Dermis microvascular lymphatic vessel endothelial cell (primary cell): Measurements from ENCODE around the gene NRP1. TPM values are rescaled to one million over a fixed set of nuclear protein-coding genes. Genes with fewer than 3 reads are reported as not detected.

Source experiments
- DNase-seq, 2 donors: peaks; one replicate each; pipeline versions ENCODE4 v3.0.0 to v3.0.0-alpha.2; 2010; ENCODE audit warnings: low read depth in 2 of 2
- total RNA-seq: library from RNA; depleted of rRNA; stranded (reverse); fragments of >200 nt; gene quantifications from 2 replicates; pipeline ENCODE4 v1.2.1, GENCODE V29; 2014

NRP1 gene
- total RNA-seq, 1 donor from 2014 or later, result 65.0 TPM

DNA sequence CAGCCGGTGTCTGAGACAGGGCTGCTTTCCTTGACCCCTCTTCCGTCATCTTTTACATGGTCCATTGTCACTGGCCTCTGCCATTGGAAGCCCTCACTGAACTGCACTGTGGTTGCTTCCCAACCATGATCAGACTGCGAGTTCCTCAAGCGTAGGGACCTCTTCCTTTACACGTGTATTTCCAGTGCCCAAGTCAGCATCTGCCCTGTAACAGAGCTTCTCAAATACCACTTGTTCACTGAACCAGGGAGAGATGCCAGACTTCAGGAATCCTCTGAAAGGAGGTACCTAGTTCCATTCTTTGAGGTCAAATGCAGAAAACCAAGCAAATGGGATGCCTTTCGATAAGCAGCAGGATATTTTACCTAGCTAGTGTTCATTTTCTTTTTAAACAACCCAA, 145.1 kb downstream of the NRP1 start:
- no peak for DNase-seq

DNA sequence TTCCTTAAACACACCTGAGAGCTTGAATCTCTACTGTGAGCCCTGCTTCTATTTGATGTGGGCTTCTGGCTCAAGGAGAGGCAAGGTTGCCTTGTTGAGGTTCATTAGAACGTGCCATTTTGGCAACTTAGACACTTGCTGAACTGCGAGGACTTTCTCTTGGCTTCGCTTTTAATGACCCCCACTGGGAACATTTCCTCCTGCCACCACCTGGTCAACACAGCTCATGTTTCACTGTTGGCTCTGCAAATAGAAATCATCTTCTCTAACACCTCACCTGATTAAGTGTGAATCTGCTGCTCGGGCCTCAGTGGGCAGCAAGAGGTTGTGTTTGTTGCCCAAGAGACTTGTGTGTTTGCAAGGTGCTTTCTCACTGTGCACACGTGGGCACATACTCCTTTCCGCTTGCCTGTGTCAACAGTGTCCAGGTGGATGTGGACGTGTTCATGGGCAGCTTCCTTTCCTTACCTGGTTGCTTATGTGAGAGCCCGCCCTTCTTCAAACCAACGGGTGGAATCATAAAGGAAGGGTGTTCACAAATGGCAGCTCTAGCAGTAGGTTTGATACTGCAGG, 147.0 kb downstream of the NRP1 start:
- DNase-seq, result no peak

DNA sequence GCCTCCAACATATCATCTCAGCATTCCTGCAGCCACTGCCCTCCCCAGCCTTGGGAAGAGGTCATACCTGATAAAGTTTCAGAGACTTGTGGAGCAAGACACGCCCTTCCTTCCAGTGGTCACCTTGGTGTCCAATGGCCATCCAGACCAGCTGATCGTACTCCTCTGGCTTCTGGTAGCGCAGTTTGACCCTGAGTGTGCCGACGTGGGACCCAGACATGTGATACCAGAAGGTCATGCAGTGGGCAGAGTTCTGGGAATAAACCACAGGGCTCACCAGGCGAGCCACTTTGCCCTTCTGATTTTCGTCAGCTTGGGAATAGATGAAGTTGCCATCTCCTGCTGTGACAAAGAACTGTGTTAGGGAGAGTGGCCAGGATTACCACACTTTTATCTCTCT, 148.3 kb downstream of the NRP1 start:
- DNase-seq, result no peak

DNA sequence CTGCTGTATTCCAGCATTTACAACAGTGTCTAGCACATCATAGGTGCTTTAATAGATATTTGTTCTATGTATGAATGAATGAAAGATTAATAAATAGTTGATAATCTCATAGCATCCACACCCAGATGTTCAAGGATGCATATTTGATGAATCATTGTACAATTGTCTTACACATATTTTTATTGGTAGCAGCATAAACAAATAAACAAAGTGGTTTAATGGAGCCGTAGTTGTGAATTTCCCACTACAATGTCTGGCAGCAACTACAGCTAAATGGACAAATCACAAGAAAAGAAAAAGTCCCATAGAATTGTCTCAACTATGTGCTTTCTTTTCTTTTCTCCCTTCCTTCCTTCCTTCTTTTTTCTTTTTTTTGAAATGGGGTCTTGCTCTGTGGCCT, 150.8 kb downstream of the NRP1 start:
- no peak for DNase-seq

DNA sequence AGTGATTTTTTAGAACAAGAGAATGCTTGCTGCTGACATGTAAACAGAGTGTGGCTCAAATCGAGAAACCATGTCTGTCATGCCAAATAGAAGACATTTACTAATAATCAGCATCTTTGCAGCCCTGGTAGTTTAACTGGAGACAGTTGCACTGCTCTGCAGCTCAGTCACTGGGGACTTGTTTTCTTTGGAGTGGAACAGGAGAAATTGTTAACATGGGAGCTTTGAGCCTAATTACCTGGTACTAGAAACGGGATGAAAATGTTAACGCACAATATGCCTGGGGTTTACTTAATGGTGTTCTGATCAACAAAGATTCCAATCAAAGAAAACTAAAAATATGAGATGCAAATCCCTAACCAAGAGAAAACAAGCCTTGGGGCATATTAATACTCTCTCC, 153.5 kb downstream of the NRP1 start:
- DNase-seq, result no peak

DNA sequence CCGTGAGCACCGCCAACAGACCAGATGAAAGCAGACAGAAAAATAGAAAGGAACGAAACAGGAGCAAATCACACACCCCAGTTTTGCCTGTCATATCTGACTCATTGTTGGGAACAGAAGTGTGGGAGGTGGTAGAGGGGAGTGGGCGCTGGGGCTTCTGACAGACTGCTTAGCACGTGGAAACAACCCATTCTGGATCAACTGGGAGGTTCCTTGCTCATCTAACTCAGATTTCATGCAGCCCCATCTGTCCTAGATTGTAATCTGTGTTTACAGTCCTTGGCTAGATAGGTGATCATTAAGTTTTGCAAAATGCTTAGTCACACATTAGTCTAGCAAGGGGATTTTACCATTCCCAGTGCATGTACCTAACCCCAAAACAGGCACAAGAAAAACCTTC, 154.1 kb downstream of the NRP1 start:
- no peak for DNase-seq

DNA sequence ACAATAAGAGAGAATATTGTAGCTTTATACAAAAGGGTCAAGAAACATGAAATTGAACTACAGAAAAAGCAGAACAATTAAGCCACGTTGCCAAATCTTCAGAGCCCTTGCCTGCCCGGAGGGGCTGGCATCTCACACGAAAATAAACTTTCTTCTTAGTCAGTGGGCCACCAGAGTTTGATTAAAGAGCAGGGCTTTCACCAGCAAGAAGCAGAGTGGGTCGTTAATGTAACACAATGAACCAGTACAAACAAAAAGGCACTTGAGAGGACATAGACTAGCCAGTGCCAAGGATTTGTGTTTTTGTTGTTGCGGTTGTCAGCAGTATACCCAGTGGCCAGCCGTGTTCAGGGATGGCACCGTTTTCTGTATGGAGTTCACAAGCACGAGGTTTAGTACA, 155.4 kb downstream of the NRP1 start:
- no peak for DNase-seq

DNA sequence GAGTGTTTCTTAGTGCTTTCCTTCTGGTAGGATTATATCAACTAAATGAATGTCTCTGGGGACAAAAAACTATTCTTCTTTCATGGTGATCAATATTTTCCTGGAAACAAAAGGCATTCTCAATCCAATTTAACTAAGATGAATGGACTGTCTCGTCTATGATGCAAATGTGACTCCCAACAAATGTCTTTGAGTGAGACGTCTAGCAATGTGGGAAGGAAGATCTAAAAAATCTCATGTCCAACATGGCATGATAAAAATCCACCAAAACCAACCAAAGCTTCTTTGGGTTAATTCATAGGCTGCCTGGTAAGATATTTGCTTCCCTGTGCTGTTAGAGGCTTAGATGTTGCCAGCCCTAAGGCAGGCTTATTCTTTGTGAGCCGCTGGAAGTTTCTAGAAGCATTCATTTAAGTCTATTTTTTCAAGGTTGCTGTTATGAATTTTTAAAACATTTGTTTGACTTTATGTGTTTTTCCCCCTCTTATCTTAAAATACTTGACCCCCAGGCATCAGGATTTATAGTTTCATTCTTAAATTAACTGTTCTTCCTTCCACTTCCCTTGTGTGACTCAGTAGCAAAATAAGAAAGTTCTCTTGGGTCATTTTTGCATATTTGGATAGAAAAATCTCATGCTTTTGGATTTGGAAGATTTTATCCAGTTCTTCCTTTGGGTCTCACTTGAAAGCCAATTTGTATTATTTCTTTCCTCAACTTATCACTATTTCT, 156.3 kb downstream of the NRP1 start:
- DNase-seq, result peak in 1 of 2 donors; percentile 45

DNA sequence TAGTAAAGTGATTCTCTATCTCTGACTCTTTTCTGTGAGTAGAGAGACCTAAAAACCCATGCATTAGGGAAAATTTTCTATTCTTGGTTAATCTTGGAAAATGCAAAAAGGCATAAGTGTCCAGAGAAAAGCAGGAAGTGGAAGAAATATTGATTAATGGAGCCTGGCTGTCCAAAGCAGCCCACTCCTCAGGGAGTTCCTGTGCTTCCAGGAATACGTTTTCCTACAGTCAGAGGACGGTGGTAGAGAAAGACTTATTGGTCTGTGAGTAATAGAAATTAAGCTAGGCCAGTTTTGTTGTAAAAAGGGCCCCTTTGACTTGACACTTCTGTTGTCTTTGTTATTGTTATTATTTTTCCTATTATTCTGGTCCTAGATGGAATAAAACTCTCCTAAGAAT, 157.8 kb downstream of the NRP1 start:
- no peak for DNase-seq

DNA sequence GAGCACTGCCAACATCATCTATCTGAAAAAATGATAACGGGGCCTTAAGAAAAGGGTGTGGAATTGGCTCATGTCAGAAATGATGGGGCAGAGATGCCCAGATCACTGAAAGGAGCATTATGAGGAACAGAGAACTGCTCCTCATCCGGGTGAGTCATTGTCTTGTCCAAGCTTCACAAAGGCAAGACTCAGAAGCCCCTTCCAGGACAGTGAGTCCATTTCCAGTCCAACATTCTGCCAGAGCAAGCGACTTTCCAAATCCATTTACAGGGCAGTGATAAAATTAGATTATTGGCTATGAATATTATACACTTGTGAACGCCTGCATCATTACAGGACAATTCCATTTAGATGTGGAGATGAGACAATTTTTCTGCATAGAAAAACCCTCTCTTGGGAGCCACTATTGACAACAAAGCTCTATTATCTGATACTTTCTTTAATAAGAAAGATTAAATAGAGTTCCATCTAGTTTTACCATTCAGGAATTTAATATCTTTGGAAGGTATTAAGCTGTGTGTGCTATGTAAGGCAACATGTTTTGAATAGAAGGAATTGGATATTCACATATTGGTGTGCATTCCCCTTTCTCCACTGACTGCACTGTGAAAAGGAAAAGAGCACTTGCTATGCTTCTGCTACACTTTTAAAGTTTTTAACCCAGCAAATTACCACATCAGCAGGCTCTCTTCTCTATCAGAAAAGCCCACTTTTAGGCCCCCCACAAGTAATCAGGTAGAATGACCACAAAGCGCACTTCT, 159.6 kb downstream of the NRP1 start:
- DNase-seq, result no peak

DNA sequence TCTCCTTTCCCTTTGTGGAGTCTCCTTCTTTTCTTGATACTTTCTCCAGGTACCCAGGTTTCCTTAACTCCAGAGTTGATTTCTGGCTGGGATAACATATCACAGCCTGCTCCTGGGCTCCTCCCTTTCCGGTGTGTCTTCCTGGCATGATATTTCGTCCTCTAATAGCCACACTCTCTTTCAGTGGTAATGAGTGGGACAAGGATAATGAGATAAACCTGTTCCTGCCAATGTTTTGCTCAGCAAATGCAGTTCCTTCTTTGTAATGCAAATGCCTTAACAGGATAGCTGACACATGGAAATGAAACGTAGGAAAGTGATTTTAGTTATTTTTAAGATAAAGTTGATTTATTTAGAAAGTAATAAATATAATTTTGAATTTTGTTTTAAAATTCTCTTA, 168.6 kb downstream of the NRP1 start:
- no peak for DNase-seq

DNA sequence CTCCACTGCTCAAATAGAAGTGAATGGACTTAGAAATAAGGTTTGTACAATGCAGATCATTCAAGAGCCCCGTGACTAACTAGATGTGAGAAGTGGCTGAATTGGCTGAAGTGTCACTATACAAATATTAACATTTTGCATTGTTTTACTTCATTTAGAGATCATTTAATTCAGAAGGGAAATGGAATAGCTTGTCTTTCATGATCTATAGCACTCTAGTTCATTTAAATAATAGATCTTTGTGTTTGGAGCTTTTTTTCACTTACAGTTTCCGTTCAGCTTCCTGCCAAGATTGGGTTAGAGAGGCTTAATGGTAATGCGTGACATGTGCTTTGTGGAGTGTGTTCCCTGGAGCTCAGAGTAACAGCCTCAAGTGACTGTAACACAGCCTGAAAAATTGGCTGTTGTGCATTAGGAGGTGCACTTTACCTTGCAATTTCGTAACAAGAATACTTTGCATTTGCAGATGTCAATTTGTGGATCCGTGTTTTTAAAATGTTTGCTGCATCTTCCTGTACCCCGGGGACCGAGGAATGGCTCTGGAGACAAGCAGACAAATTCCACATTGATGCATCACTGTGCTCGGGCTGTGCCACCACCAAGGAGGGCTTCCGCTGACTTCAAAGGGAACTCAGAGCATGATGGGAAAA, 170.3 kb downstream of the NRP1 start:
- peak in 1 of 2 donors; percentile 37 for DNase-seq

DNA sequence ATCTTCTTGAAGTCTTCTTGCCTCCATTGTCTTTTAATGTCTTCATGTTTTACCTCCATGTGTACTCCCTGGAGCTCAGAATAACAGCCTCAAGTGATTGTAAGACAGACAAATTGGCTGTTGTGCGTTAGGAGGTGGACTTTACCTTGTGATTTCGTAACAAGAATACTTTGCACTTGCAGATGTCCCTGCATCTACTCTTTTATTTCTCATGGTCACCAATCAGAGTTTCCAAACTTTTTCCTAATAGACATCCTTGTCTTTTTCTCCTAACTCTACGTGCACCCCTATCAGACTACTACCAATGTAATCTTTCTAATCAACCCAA, 172.3 kb downstream of the NRP1 start:
- no peak for DNase-seq

DNA sequence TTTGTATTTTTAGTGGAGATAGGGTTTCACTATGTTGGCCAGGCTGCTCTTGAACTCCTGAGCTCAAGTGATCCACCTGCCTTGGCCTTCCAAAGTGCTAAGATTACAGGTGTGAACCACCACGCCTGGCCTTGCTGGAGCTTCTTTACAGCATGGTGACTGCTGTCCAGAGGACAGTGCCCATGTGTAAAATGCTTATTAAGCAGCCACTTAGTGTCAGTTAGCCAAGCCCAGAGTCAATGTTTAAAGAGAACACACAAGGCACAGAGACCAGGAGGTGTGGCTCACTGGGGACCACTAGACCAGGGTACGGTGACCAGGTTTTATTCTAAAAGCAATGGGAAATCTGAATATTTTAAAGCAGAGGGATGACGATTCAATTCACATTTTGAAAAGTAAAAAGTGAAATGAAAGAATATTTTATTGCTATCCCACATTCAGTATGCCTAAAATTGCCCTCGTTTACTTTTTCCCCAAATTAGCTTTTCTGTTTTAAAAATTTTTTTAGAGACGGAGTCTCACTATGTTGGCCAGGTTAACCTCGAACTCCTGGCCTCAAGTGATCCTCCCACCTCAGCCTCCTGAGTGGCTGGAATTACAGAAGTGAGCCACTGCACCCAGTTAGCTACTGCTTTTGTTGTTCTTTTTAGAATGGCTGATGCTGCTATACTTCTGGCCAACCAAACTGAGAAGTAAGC, 172.8 kb downstream of the NRP1 start:
- no peak for DNase-seq

DNA sequence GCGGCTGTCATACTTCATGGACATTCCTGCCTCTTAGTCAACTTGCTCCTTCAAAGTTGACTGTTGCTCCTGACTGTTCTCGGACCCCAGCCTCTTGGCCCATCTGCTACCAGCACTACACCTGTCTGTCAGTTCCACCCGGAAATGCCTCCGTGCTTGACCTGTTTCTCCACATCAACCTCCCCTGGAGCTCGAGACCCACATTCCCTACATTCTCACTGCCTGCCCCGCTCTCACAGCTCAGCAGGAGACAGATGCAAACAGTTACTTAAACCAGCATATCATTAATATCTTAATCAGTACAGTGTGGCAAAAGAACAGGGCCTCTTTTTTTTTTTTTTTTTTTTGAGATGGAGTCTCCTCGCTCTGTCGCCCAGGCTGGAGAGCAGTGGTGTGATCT, 174.3 kb downstream of the NRP1 start:
- DNase-seq, result no peak

DNA sequence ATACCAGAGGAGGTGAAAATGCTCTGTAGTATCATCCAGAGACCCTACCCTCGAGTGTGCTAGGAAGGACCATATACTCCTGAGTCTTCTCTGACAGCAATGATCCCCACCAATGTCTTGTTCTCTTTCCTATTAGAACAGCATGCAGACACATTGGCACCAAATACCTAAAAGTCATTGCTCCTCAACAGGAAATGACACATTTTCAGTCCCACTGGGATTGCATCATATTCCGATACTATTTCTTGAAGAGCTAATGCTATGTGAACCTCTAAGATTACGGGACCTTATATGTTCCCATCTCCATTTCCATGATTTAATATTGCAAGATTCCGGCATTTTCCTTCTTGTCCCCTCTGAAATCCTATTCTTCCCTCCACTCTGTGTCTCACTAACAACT, 177.4 kb downstream of the NRP1 start:
- peak in 1 of 2 donors; percentile 49 for DNase-seq

DNA sequence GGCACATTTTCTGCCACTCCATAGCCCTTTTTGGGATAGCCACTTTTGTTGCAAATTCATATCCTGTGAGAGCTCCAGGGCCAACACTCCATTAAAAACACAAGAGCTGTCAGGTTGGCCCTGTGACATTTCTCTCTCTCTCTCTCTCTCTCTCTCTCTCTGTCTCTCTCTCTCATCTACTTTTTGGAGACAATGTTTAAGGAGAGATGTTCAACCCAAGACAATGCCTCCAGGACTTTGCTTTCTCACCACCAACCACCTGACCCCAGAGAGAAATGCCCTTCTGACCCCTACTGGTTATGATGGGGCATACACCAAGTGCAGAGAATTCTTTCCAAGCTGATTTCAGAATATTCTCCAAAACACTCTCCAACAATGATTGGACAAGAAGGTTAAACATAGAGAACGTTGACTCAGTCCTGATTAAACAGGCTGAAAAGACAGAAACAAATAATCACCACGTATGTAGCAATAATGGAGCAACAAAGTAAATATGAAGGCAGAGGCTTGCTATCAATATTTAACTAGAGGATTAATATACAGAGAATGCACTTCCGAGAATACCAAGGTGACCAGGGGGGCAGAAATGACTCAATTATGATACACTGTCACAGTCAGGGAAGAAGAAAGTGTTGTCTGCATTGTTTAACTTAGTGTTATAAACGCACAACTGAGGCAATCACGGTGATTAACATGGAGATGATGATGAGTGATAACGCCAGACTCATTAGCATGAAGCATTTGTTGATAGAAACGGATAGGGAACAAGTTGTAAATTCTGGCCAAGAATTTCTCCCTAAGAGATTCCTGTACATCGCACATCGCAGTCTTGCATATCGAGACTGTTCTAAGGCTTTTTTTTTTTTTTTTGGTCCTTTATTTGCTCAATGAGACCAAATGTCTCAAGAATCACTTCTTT, 178.5 kb downstream of the NRP1 start:
- DNase-seq, result peak in 1 of 2 donors; percentile 27

DNA sequence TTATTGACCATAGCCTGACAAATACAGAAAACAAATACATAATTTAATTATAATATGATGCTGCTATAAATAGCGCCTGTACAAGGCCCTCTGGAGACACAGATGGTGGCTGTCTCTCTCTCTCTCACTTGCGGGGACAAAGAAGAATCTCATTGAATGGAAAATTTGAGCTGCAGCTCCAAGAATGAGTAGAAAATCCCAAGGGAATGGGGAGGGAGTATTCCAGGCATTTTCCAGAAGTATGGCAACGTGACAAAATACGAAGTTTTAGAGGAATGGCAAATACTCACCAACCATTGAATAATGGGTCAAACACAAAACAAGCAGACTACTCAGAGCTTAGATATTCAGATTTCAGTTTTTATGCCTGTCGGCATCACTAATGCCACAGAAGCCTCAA, 179.9 kb downstream of the NRP1 start:
- DNase-seq, result no peak

DNA sequence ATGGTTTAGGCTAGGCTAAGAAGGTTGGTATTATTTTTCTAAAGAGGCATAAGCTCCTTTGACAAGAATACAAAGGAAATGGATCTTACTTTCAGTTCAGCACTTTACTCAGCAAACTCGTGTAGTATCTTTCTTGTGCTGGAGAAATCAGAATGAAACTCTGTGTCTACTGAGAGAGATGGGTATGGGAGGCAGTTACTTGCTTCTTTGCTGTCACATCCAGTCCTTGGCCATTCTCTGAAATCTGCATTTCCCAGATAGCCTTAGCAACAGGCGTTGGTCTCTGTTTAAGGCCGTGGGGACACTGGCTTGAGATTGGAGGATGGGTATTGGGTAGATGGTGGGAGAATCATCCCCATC, 180.5 kb downstream of the NRP1 start:
- DNase-seq, result no peak

DNA sequence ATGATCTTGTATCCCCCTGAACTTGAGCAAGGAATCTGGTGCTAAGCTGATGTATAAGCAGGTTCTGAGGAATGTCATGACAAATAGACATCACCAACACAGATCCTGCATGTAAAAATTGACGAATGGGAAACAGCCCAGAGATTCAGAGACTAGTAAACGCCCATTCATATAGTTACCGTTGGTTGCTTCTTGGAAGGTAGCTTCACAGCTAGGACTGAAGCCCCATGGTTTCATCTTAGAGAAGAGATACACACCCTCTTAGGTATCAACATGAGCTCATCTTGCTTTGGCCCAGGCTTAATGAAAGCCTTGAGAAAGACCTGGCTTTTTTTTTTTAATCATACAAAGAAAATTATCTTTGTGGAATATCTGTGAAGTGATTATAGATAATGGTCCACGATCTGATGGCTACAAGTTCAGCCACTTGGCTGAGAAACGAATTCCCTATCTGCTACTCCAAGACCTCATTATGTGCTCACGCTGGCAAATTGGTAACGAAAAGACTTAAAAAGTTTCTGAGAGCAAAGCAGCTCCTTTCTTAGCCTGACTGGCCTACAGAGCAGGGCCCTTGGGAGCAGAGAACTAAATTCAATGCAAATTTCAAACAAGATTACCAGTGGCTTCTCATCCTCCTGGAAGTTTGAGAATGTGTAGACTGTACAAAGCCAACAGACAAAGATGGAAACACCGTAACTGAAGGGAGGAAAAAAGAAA, 181.1 kb downstream of the NRP1 start:
- no peak for DNase-seq
